Measurements from ENCODE around the gene TCEA2. TPM values are rescaled to one million over a fixed set of nuclear protein-coding genes. Genes with fewer than 3 reads are reported as not detected.
A peak's percentile ranks its signal among the peaks of the same experiment; 100 is the strongest.

The TCEA2 gene
- total RNA-seq, 3 donors from 2014 or later (not counting 1 experiment from before 2014, with no cell fraction given): 25.0 to 28.7 (median 28.5) TPM

- Mint-ChIP-seq H3K9me3 (no peaks in the 10 kb centered on the region), H3K27me3 (ENCODE audit: low read depth in 2 of 2) (peaks cover 7 to 17% of the 10 kb centered on the region in 2 donors), H3K27ac (no peak overlapping the region), H3K4me1 (peaks cover 5 to 15% of the 10 kb centered on the region in 2 donors), H3K4me3 (peak overlapping the region; percentile 68), H3K36me3 (no peaks in the 10 kb centered on the region)
- 21% methylated on average over 36 of the region's 36 CpGs for WGBS (ENCODE audit: insufficient coverage)
- ATAC-seq (no peak), DNase-seq (peak in 1 of 2 donors; percentile 34)
- peaks cover 73% of the 10 kb centered on the region for H3K4me1 ChIP-seq (ENCODE audit: control insufficient read depth, insufficient read depth, low read length)
- H3K4me3 ChIP-seq (ENCODE audit: low read length): no peak overlapping the region
- TF ChIP-seq CTCF (IDR thresholded peaks at IDR 0.05): no peak
- H3K27ac ChIP-seq (ENCODE audit: low read length): no peak overlapping the region
- H3K9me3 ChIP-seq (ENCODE audit: control insufficient read depth, insufficient read depth, low read length): no peaks in the 10 kb centered on the region
- peaks cover 7% of the 10 kb centered on the region for H3K36me3 ChIP-seq (ENCODE audit: control insufficient read depth, insufficient read depth, low read length)
- intact Hi-C loops (cut with micrococcal nuclease): loop anchor here (5.0 kb wide), 1 partner anchor 125 kb away; no protein-coding TSS in a partner anchor
- peaks cover 36% of the 10 kb centered on the region for H3K27me3 ChIP-seq (ENCODE audit: control insufficient read depth, insufficient read depth, low read length)
These were observed 25.3 kb upstream of the TCEA2 start for GRCh38 chr20:64037498-64038213.

GRCh38 chr20:64038224-64038564 is 24.8 kb upstream of the TCEA2 start:
- ATAC-seq (peak; percentile 4 to 8 (median 8)), DNase-seq (no peak)
- intact Hi-C loops (cut with micrococcal nuclease): loop anchor here (5.0 kb wide), 1 partner anchor 126 kb away; no protein-coding TSS in a partner anchor
- Histone ChIP-seq H3K4me1 (ENCODE audit: control insufficient read depth, insufficient read depth, low read length) (peaks cover 73% of the 10 kb centered on the region), H3K4me3 (ENCODE audit: low read length) (no peak overlapping the region), H3K36me3 (ENCODE audit: control insufficient read depth, insufficient read depth, low read length) (peaks cover 3% of the 10 kb centered on the region), H3K9me3 (ENCODE audit: control insufficient read depth, insufficient read depth, low read length) (no peaks in the 10 kb centered on the region), H3K27me3 (ENCODE audit: control insufficient read depth, insufficient read depth, low read length) (peaks cover 36% of the 10 kb centered on the region), H3K27ac (ENCODE audit: low read length) (no peak overlapping the region)
- 2% methylated on average over 29 of the region's 30 CpGs for WGBS (ENCODE audit: insufficient coverage)
- no peak overlapping the region for H3K4me3 Mint-ChIP-seq
- peaks cover 7 to 17% of the 10 kb centered on the region in 2 donors for H3K27me3 Mint-ChIP-seq (ENCODE audit: low read depth in 2 of 2)
- no peak overlapping the region for H3K27ac Mint-ChIP-seq
- H3K36me3 Mint-ChIP-seq: no peaks in the 10 kb centered on the region
- peaks cover 5 to 15% of the 10 kb centered on the region in 2 donors for H3K4me1 Mint-ChIP-seq
- H3K9me3 Mint-ChIP-seq: no peaks in the 10 kb centered on the region
- TF ChIP-seq CTCF (IDR thresholded peaks at IDR 0.05): no peak

GRCh38 chr20:64038565-64039292 is 24.3 kb upstream of the TCEA2 start:
- no peak overlapping the region for H3K27ac ChIP-seq (ENCODE audit: low read length)
- peak overlapping the region; percentile 79 for H3K4me3 Mint-ChIP-seq
- under 1% methylated on average over 91 of the region's 91 CpGs for WGBS (ENCODE audit: insufficient coverage)
- peak; percentile 71 for TF ChIP-seq CTCF (IDR thresholded peaks at IDR 0.05)
- H3K27ac Mint-ChIP-seq: no peak overlapping the region
- peak overlapping the region; percentile 48 for H3K4me3 ChIP-seq (ENCODE audit: low read length)
- ATAC-seq: peak; percentile 81 to 89 (median 84)
- peaks cover 73% of the 10 kb centered on the region for H3K4me1 ChIP-seq (ENCODE audit: control insufficient read depth, insufficient read depth, low read length)
- H3K9me3 Mint-ChIP-seq: no peaks in the 10 kb centered on the region
- peak; percentile 66 to 86 for DNase-seq
- H3K36me3 Mint-ChIP-seq: no peaks in the 10 kb centered on the region
- no peaks in the 10 kb centered on the region for H3K9me3 ChIP-seq (ENCODE audit: control insufficient read depth, insufficient read depth, low read length)
- intact Hi-C loops (cut with micrococcal nuclease): loop anchor here (1.0 to 5.0 kb wide), 3 partner anchors 19 to 126 kb away; no protein-coding TSS in a partner anchor
- H3K4me1 Mint-ChIP-seq: peaks cover 5 to 15% of the 10 kb centered on the region in 2 donors
- peaks cover 7 to 17% of the 10 kb centered on the region in 2 donors for H3K27me3 Mint-ChIP-seq (ENCODE audit: low read depth in 2 of 2)
- peaks cover 3% of the 10 kb centered on the region for H3K36me3 ChIP-seq (ENCODE audit: control insufficient read depth, insufficient read depth, low read length)
- peaks cover 36% of the 10 kb centered on the region for H3K27me3 ChIP-seq (ENCODE audit: control insufficient read depth, insufficient read depth, low read length)

Measured in natural killer cell (primary cell).